IPS DF 4.7 (cell line): ENCODE data around the gene SEMA5A.
A peak's percentile ranks its signal among the peaks of the same experiment; 100 is the strongest.
"Not testable (repeated sequence)": the region's sequence is repeated elsewhere in the genome, so short reads cannot be mapped to it uniquely, and the experiment has no call there.

Source experiments
- DNase-seq: peaks from one replicate; pipeline ENCODE4 v3.0.0-alpha.2; 2013; ENCODE audit warnings: low spot score; ENCODE audit errors: extremely low read depth

The SEMA5A gene

GRCh38 chr5:9362600-9362999 is 183.3 kb downstream of the SEMA5A start:
- DNase-seq: no peak

GRCh38 chr5:9361835-9362234 is 184.0 kb downstream of the SEMA5A start:
- DNase-seq: peak; percentile 60

- no peak for DNase-seq
Measured at GRCh38 chr5:9358961-9359685, 186.8 kb downstream of the SEMA5A start.

GRCh38 chr5:9356351-9356825 is 189.5 kb downstream of the SEMA5A start:
- DNase-seq: no peak

GRCh38 chr5:9354336-9355081 is 191.4 kb downstream of the SEMA5A start:
- DNase-seq: no peak

- not testable (repeated sequence) for DNase-seq
Measured at GRCh38 chr5:9353048-9353447, 192.8 kb downstream of the SEMA5A start.

GRCh38 chr5:9351546-9351945 is 194.3 kb downstream of the SEMA5A start:
- no peak for DNase-seq

GRCh38 chr5:9350301-9350797 is 195.5 kb downstream of the SEMA5A start:
- no peak for DNase-seq

- DNase-seq: no peak
Measured at GRCh38 chr5:9348401-9348996, 197.4 kb downstream of the SEMA5A start.

- no peak for DNase-seq
Measured at GRCh38 chr5:9347541-9348295, 198.2 kb downstream of the SEMA5A start.

- no peak for DNase-seq
Measured at GRCh38 chr5:9347032-9347431, 198.8 kb downstream of the SEMA5A start.

GRCh38 chr5:9344751-9345240 is 201.1 kb downstream of the SEMA5A start:
- no peak for DNase-seq

- DNase-seq: no peak
Measured at GRCh38 chr5:9343146-9343850, 202.6 kb downstream of the SEMA5A start.

GRCh38 chr5:9342161-9342787 is 203.6 kb downstream of the SEMA5A start:
- no peak for DNase-seq

GRCh38 chr5:9340085-9340484 is 205.8 kb downstream of the SEMA5A start:
- DNase-seq: no peak

- peak; percentile 41 for DNase-seq
Measured at GRCh38 chr5:9339206-9339818, 206.6 kb downstream of the SEMA5A start.

- no peak for DNase-seq
Measured at GRCh38 chr5:9338796-9339195, 207.1 kb downstream of the SEMA5A start.

GRCh38 chr5:9337928-9338595 is 207.8 kb downstream of the SEMA5A start:
- DNase-seq: no peak
